ENCODE data around the gene PATE1.
"Not testable (repeated sequence)": the region's sequence is repeated elsewhere in the genome, so short reads cannot be mapped to it uniquely, and the experiment has no call there.

Gene PATE1, protein sequence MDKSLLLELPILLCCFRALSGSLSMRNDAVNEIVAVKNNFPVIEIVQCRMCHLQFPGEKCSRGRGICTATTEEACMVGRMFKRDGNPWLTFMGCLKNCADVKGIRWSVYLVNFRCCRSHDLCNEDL

GRCh38 chr11:125745979-125746378 is at the start of gene PATE1:
Gene PATE1, plus strand, starts transcription at chr11:125746279. Its CDS starts 26 bp downstream, at chr11:125746305.
- in situ Hi-C loops (cut with MboI; ENCODE audit: low sequenced_read_pairs): no loop called here

DNA sequence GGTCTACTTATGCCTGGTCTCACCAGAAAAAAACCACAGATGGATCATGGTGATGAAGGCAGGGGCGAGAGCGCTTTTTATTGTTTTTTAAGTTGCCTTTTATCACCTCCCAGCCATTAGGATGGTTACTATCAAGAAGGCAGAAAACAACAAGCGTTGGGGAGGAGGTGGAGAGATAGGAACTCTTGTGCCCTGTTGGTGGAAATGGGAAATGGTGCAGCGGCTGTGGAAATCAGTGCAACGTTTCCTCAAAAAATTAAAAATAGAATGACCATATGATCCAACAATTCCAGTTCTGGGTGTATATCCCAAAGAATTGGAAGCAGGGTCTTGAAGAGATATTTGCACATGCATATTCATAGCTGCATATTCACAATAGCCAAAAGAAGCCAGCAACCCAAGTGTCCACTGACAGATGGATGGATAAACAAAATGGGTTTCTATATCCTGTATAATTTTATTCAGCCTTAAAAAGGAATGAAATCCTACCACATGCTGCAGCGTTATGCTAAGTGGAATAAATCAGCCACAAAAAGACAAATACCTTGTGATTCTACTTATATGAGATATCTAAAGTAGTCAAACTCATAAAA is 45.0 kb upstream of the PATE1 start:
- in situ Hi-C loops (cut with MboI; ENCODE audit: low sequenced_read_pairs): no loop called here

DNA sequence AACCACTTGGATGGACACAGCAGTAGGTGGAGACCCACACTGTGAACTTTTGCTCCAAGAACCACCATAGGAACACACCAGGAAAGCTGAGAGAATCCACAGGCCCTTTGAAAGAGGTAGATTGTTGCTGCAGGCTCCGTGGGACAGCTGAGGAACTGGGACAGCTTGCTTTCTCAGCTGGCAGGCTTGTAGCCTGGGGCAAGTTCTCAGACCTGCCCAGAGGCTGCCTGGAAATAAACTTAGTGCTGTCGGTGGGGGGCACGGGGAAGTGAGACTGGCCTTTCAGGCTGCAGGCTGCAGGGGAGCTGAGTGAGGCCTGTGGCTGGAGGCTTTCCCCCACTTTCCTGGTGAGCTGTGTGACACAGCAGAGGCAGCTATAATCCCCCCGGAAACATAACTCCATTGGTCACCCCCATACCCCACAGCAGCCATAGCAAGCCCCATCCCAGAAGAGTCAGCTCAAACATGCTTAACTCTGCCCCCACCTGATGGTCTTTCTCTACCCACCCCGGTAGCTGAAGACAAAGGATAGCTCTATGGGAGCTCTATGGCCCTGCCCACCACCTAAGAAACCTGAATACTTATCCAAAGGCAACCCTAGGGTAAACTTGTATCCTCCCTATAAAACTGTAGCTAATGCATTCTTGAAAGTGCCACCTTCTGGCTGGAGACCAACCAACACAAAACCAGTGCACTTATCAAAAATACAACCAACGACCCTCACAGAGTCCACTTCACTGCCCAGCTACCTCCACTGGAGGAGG is 44.0 kb upstream of the PATE1 start:
- in situ Hi-C loops (cut with MboI; ENCODE audit: low sequenced_read_pairs): no loop called here

DNA sequence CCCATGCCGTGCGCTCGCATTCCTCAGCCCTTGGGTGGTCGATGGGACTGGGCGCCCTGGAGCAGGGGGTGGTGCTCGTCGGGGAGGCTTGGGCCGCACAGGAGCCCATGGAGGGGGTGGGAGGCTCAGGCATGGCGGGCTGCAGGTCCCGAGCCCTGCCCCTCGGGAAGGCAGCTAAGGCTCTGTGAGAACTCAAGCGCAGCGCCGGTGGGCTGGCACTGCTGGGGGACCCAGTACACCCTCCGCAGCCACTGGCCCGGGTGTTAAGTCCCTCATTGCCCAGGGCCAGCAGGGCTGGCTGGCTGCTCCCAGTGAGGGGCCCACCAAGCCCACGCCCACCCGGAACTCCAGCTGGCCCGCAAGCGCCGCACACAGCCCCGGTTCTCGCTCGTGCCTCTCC is 41.4 kb upstream of the PATE1 start:
- in situ Hi-C loops (cut with MboI; ENCODE audit: low sequenced_read_pairs): not testable (repeated sequence)

GRCh38 chr11:125720781-125721180 is 25.3 kb upstream of the PATE1 start:
- in situ Hi-C loops (cut with MboI; ENCODE audit: low sequenced_read_pairs): no loop called here

DNA sequence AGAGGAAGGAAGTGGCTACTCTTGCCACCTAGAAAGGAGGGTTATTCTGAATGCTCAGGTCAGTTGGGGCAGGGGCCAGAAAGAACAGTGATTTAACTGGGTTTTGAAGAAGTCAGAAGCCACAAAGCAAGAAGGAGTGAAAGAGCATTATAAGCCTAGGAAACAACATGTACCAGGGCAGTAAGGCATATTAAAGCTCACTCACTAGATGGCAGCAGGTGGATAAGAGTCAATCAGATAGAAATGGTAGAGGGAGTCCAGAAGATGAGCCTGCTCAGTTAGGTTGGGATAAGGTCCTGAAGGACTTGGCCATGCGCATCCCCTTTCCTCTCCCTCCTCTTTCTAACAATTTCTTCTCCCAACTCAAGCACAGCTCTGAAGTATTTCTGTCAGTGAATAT is 22.0 kb upstream of the PATE1 start:
- in situ Hi-C loops (cut with MboI; ENCODE audit: low sequenced_read_pairs): no loop called here

DNA sequence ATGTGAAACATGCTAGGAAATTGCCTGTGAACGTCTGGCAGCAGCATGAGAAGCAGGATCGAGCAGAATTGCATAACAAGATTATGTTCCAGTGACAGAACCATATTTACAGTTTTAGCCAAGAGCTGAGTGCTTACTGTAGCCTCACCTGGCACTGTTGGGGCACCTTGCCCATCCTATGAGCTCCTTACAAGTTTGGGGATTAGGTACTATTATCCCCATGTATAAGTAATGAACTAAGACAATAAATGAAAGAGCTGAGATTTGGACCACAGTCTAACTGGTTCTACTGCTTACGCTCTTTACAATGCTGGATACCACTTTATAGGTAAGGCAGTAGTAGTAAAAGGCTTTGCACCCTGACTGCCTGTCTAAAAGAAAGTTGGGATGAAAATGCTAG is 17.1 kb upstream of the PATE1 start:
- in situ Hi-C loops (cut with MboI; ENCODE audit: low sequenced_read_pairs): no loop called here

DNA sequence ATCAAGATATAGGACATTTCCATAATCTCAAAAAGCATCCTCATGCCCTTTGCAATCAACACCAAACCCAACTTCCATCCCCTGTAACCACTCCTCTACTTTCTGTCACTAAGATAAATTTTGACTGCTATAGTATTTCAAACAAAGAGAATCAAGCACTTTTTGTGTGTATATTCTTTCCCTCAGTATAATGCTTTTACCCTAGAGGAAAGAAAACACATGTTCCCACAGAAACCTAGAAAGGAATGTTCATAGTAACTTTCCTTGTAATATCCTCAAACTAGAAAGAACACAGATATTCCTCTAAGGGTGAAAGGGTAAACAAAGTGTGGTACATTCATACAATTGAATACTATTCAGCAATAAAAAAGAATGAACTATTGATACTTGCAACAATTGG is 5.5 kb upstream of the PATE1 start:
- in situ Hi-C loops (cut with MboI; ENCODE audit: low sequenced_read_pairs): no loop called here

DNA sequence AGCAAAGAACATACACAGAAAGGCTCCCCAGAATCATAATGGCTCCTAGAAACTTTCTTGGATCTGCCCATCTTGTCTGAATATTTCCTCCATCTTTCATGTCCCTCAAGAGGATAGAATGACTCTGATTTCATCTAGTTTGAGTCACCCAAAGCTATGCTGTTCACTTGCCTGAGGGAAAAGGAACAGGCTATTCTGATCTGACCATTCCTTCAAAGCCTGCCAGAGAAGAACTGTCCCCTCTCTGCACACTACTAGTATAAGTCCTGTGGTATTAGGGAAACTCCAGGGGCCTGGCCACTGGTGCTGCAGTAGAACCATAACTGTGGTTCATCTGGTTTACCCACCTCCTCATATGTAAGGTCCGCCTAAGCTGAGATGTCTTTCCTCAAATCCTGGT is 2.4 kb upstream of the PATE1 start:
- in situ Hi-C loops (cut with MboI; ENCODE audit: low sequenced_read_pairs): no loop called here

- in situ Hi-C loops (cut with MboI; ENCODE audit: low sequenced_read_pairs): no loop called here
These were observed 4.5 kb downstream of the PATE1 start for GRCh38 chr11:125750629-125751028.

DNA sequence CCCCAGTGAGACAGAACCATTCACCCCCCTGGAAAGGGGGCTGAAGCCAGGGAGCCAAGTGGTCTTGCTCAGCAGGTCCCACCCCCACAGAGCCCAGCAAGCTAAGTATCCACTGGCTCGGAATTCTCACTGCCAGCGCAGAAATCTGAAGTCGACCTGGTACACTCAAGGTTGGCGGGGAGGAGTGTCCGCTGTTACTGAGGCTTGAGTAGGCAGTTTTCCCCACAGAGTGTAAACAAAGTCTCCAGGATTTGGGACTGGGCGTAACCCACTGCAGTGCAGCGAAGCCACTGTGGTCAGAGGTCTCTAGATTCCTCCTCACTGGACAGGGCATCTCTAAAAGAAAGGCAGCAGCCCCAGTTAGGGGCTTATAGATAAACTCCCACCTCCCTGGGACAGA is 10.0 kb downstream of the PATE1 start:
- in situ Hi-C loops (cut with MboI; ENCODE audit: low sequenced_read_pairs): no loop called here

- in situ Hi-C loops (cut with MboI; ENCODE audit: low sequenced_read_pairs): no loop called here
These were observed 16.4 kb downstream of the PATE1 start for GRCh38 chr11:125762445-125762844.

GRCh38 chr11:125763483-125763882 is 17.4 kb downstream of the PATE1 start:
- in situ Hi-C loops (cut with MboI; ENCODE audit: low sequenced_read_pairs): no loop called here

DNA sequence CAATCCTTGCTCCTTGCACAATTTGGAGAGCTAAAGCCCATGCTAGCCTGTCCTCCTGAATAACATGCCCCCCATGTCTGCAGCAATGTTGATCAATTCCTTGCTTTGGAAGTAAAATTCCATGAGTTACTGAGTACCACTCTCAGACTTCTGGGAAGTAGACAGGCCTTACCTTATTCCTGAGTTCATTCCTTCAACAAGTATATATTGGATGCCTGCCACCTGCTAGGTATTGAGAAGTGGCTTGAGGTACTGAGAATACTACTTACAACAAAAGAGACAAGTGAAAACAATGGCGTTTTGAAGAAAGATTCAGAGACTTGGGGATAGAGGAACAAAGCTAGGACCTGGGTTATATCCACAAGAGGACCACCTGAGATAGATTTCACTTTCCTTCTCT is 20.2 kb downstream of the PATE1 start:
- in situ Hi-C loops (cut with MboI; ENCODE audit: low sequenced_read_pairs): no loop called here

- in situ Hi-C loops (cut with MboI; ENCODE audit: low sequenced_read_pairs): no loop called here
These were observed 22.4 kb downstream of the PATE1 start for GRCh38 chr11:125768336-125769046.

DNA sequence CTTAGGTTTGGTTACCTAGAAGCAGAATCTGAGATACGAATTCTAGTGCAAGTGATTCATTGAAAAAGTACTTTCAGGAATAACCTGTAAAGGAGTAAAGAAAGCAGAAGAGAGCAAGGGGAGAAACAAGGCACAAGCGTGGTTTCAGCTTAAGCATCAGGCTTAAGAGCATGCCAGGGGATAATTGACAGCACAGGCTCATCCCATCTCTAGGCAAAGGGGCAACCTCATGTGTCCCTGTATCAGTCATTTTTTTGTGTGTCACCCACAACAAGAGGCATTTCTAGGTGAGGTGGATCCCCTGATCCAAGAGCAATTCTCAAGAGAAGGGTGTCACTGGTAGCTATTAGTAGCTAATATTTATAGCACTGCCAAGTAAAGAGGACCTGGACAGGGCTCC is 24.5 kb downstream of the PATE1 start:
- in situ Hi-C loops (cut with MboI; ENCODE audit: low sequenced_read_pairs): no loop called here

DNA sequence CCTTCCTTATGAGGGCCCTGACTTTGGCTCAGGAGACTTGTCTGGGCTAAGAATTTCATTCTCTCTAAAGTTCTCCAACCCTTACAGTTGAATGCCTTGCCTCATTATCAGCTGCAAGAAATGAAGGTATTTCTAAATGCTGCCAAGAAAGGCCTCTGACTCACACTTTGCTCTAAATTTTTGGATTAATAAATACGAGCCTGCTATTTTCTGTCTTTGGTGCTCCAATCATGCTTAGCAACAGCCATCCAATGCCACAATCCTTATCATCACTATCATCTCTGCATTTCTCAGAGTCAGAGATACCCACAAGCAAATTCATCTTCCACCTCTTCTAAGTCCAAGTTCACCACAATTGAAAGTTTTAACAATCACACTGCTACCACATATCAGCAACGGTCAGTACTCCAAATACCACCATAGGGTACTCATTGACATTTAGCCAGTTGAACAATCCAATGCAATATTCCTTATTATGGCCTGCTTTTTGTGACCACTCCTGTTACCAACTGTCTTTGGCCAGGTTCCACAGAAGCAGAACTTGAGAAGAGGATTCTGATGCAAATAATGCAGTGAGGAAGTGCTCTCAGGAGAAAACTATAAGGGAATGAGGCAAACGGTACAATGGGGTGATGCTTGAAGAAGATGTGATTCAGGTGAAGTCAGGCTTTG is 26.9 kb downstream of the PATE1 start:
- in situ Hi-C loops (cut with MboI; ENCODE audit: low sequenced_read_pairs): no loop called here

- in situ Hi-C loops (cut with MboI; ENCODE audit: low sequenced_read_pairs): no loop called here
These were observed 27.4 kb downstream of the PATE1 start for GRCh38 chr11:125773516-125773915.

- in situ Hi-C loops (cut with MboI; ENCODE audit: low sequenced_read_pairs): no loop called here
These were observed 31.2 kb downstream of the PATE1 start for GRCh38 chr11:125777309-125777708.

- in situ Hi-C loops (cut with MboI; ENCODE audit: low sequenced_read_pairs): no loop called here
These were observed 32.6 kb downstream of the PATE1 start, which contains the start of gene PATE2 for GRCh38 chr11:125778728-125779127. Gene PATE2, minus strand, starts transcription at chr11:125778828. Its CDS starts 55 bp downstream, at chr11:125778773.

- in situ Hi-C loops (cut with MboI; ENCODE audit: low sequenced_read_pairs): no loop called here
These were observed 38.6 kb downstream of the PATE1 start for GRCh38 chr11:125784678-125785077.
